ENCODE results near the gene PPT2. TPM values are rescaled to one million over a fixed set of nuclear protein-coding genes. Genes with fewer than 3 reads are reported as not detected.

The PPT2 gene
- total RNA-seq, 6 experiments from 2014 or later, result 6.4 to 16.0 (median 8.9) TPM

GRCh38 chr6:32158052-32158451 is 4.1 kb downstream of the PPT2 start:
- no peak overlapping the region for H3K4me3 ChIP-seq
- H3K36me3 ChIP-seq, result peaks cover 0 to 13% (median 0%) of the 10 kb centered on the region in 4 donors
- H3K27me3 ChIP-seq, result no peaks in the 10 kb centered on the region
- H3K4me1 ChIP-seq, result peaks cover 0 to 7% (median 0%) of the 10 kb centered on the region in 4 donors
- no peak for TF ChIP-seq POLR2A (IDR thresholded peaks at IDR 0.05)
- no peak for TF ChIP-seq CTCF (IDR thresholded peaks at IDR 0.05)
- no peaks in the 10 kb centered on the region for H3K9me3 ChIP-seq
- intact Hi-C loops (cut with DNase I), result loop anchor here in 1 of 2 donors (5.0 kb wide), 1 partner anchor 41 kb away; no protein-coding TSS in a partner anchor
- DNase-seq (no peak), ATAC-seq (no peak)
- no peak overlapping the region for H3K27ac ChIP-seq

GRCh38 chr6:32163559-32164258 is 9.8 kb downstream of the PPT2 start:
- Histone ChIP-seq H3K4me1 (no peaks in the 10 kb centered on the region), H3K36me3 (peaks cover 0 to 8% (median 4%) of the 10 kb centered on the region in 4 donors), H3K4me3 (no peak overlapping the region), H3K27me3 (no peaks in the 10 kb centered on the region), H3K27ac (no peak overlapping the region), H3K9me3 (no peaks in the 10 kb centered on the region)
- no peak for DNase-seq
- no peak for TF ChIP-seq CTCF (IDR thresholded peaks at IDR 0.05)
- no peak for TF ChIP-seq POLR2A (IDR thresholded peaks at IDR 0.05)
- ATAC-seq, result no peak
- intact Hi-C loops (cut with DNase I), result no loop called here
- 92% methylated on average over 4 of the region's 7 CpGs for whole genome bisulfite sequencing (ENCODE audit: insufficient coverage, low coverage, low lambda C conversion rate, missing lambda C conversion rate)

GRCh38 chr6:32164295-32164694 is 10.4 kb downstream of the PPT2 start, which contains the start of gene EGFL8:
TSS of gene EGFL8 (plus strand) at chr6:32164595. CDS start at chr6:32166166, 1,571 bp downstream.
- DNase-seq (no peak), ATAC-seq (no peak)
- Histone ChIP-seq H3K4me1 (no peaks in the 10 kb centered on the region), H3K36me3 (peaks cover 0 to 12% (median 4%) of the 10 kb centered on the region in 4 donors), H3K9me3 (no peaks in the 10 kb centered on the region), H3K27ac (no peak within 1 kb of the TSS), H3K27me3 (no peaks in the 10 kb centered on the region), H3K4me3 (no peak within 1 kb of the TSS)
- TF ChIP-seq POLR2A (IDR thresholded peaks at IDR 0.05), result no peak
- no peak for TF ChIP-seq CTCF (IDR thresholded peaks at IDR 0.05)
- intact Hi-C loops (cut with DNase I), result no loop called here

- TF ChIP-seq POLR2A (IDR thresholded peaks at IDR 0.05), result no peak
- no peak for TF ChIP-seq CTCF (IDR thresholded peaks at IDR 0.05)
- 93% methylated on average over 5 of the region's 30 CpGs for WGBS (ENCODE audit: insufficient coverage, low coverage, low lambda C conversion rate, missing lambda C conversion rate)
- H3K27ac ChIP-seq, result no peak overlapping the region
Observed at GRCh38 chr6:32166411-32167061, 12.6 kb downstream of the PPT2 start.

More at GRCh38 chr6:32166411-32167061, 12.6 kb downstream of the PPT2 start:
- Histone ChIP-seq H3K4me3 (no peak overlapping the region), H3K4me1 (no peaks in the 10 kb centered on the region), H3K36me3 (peaks cover 0 to 25% (median 10%) of the 10 kb centered on the region in 4 donors), H3K9me3 (no peaks in the 10 kb centered on the region), H3K27me3 (no peaks in the 10 kb centered on the region)
- DNase-seq (no peak), ATAC-seq (peak in 1 of 4 donors; percentile 12)
- intact Hi-C loops (cut with DNase I), result no loop called here

Measured in right lobe of liver (tissue), 6 donors.